ENCODE data around the gene HDDC3.

Gene HDDC3

DNA sequence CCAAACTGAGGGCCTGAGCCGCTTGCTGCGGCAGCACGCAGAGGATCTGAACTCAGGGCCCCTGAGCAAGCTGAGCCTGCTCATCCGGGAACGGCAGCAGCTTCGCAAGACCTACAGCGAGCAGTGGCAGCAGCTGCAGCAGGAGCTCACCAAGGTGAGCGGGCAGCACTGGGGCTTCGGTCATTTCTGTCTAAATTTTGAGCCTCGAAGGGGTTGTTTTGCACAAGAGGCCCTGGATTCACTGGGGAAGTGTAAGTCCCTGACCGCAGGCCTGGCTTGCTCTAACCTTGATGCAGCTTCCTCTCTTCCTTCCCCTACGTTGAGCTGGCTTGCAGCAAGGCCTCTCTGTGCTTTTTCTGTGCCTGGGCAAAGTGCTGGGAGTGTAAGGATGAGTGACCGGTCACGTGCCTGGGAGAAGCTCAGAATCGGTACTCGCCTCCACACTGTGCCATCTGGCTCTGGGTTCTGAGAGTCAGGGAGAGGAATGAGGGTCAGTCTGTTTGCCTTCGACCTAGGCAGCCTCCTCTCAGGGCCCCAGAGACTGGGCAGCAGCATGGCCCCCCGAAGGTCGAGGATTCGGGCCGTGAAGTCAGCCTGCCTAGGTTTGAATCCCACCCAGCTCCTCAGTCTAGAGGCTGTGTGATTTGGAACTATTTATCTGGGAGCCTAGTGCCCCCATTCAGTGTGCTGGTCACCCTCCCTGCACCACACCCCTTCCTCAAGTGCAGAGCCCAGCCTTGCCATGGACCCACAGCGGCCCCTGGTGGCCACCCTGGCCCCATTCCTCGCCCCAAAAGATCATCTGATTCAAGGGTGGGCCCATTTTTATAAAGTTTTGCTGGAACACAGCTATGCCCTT is 46.7 kb downstream of the HDDC3 start:
- TF ChIP-seq, protein P1, sequence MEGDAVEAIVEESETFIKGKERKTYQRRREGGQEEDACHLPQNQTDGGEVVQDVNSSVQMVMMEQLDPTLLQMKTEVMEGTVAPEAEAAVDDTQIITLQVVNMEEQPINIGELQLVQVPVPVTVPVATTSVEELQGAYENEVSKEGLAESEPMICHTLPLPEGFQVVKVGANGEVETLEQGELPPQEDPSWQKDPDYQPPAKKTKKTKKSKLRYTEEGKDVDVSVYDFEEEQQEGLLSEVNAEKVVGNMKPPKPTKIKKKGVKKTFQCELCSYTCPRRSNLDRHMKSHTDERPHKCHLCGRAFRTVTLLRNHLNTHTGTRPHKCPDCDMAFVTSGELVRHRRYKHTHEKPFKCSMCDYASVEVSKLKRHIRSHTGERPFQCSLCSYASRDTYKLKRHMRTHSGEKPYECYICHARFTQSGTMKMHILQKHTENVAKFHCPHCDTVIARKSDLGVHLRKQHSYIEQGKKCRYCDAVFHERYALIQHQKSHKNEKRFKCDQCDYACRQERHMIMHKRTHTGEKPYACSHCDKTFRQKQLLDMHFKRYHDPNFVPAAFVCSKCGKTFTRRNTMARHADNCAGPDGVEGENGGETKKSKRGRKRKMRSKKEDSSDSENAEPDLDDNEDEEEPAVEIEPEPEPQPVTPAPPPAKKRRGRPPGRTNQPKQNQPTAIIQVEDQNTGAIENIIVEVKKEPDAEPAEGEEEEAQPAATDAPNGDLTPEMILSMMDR (IDR thresholded peaks at IDR 0.05): peak; percentile 98
- no peak for TF ChIP-seq ZFX (IDR thresholded peaks at IDR 0.05; ENCODE audit: borderline replicate concordance)

DNA sequence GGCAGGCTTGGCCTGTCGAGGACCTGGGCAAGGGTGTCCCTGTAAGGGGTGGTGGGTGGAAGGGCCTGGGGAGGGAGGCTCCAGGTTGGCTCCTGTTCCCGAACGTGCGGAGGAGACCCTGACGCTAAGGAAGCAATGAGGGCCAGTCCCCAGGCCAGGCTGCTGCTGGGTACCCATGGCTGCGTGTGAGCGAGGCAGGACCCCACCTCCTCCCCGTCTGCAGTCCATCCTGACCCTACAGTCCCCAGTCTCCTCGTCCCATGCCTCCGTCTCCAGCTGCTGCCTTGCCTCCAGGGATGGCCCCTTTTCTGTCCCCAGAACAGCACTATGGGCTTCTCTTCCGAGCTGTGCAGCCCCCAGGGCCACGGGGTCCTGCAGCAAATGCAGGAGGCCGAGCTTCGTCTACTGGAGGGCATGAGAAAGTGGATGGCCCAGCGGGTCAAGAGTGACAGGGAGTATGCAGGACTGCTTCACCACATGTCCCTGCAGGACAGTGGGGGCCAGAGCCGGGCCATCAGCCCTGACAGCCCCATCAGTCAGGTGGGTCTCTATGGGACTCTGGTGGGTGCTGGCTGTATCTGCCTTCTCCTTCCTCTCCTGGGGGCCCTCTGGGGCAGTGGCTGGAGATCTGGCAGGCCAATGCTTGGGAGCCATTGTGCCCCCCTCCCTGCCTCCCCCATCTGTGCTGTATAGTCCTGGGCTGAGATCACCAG is 47.5 kb downstream of the HDDC3 start:
- TF ChIP-seq, protein P1 (IDR thresholded peaks at IDR 0.05): no peak
- TF ChIP-seq ZFX (IDR thresholded peaks at IDR 0.05; ENCODE audit: borderline replicate concordance): no peak

More for the DNA sequence above, 46.7 kb downstream of the HDDC3 start:
- no peak overlapping the region for H3K27ac ChIP-seq

DNA sequence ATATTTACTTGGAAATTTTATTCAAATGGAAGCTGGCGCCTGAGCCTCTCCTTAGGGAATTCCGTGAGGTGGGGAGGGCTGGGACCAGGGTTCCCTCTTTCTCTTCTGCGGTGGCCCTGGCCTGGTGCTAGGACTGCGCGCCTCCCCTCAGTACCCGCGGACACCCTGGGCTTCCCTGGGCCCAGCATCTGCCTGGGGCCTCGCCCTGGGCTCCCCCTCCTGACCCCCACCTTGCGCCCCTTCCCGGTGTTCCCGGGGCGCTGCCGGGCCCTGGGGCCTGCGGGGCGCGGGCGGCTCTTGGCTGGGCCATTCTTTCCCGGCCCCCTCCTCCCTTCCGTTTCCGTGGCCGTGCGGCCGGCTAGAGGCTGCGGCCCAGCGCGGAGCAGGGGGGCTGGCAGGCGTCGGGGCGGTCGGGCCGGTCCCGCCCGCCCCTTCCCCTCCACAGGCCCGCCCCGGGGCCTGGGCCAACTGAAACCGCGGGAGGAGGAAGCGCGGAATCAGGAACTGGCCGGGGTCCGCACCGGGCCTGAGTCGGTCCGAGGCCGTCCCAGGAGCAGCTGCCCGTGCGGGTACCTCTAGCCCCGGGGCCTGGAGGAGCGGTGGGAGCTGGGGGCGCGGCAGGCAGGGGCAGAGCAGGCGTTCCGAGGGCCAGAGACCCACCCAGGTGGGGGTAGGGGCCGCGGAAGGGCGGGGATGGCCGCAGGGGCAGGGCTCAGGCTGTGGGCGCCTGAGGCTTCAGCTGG is 48.2 kb downstream of the HDDC3 start, which contains the start of gene FES:
Gene FES, plus strand, starts transcription at position 529 of the 743 bp plus-strand sequence. CDS start 542 bp downstream, outside the sequence.
- peak within 1 kb of the TSS; percentile 12; the same call in 1 of the 2 replicates for H3K27ac ChIP-seq
- TF ChIP-seq, protein P1 (IDR thresholded peaks at IDR 0.05): no peak
- TF ChIP-seq ZFX (IDR thresholded peaks at IDR 0.05; ENCODE audit: borderline replicate concordance): no peak

More for the DNA sequence above, 47.5 kb downstream of the HDDC3 start:
- H3K27ac ChIP-seq: no peak overlapping the region

DNA sequence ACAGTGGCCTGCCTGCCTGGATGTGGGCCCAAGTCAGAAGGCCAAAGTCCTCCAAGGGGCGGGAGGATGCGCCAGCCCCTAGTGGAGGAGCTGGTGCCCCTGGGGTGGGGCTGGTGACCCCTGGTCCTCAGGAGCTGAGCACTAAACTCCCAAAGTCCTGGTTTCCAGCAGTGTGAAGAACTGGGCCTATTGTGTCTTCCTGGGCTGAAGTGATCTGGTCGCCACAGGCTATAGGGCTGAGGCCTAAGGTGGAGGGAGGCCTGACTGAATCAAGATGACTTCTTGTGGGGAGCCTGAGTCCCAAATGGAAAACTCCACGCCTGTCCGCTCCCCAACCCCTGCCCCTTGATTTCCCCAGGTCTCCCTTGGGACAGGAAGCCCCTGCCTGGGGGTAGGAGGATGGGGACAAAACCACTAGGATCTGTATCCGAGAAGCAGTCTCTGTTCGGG is 48.8 kb downstream of the HDDC3 start:
- peak overlapping the region; percentile 12; the same call in 1 of the 2 replicates for H3K27ac ChIP-seq
- TF ChIP-seq, protein P1 (IDR thresholded peaks at IDR 0.05): no peak
- TF ChIP-seq ZFX (IDR thresholded peaks at IDR 0.05; ENCODE audit: borderline replicate concordance): no peak

DNA sequence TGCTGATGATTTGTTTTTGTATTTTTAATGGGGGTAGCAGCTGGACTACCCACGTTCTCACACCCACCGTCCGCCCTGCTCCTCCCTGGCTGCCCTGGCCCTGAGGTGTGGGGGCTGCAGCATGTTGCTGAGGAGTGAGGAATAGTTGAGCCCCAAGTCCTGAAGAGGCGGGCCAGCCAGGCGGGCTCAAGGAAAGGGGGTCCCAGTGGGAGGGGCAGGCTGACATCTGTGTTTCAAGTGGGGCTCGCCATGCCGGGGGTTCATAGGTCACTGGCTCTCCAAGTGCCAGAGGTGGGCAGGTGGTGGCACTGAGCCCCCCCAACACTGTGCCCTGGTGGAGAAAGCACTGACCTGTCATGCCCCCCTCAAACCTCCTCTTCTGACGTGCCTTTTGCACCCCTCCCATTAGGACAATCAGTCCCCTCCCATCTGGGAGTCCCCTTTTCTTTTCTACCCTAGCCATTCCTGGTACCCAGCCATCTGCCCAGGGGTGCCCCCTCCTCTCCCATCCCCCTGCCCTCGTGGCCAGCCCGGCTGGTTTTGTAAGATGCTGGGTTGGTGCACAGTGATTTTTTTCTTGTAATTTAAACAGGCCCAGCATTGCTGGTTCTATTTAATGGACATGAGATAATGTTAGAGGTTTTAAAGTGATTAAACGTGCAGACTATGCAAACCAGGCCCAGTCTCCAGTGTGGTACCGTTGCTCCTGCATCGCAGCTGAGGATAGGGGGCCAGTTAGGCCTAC is 49.4 kb downstream of the HDDC3 start:
- peak overlapping the region; percentile 12; the same call in 1 of the 2 replicates for H3K27ac ChIP-seq
- TF ChIP-seq, protein P1 (IDR thresholded peaks at IDR 0.05): no peak
- no peak for TF ChIP-seq ZFX (IDR thresholded peaks at IDR 0.05; ENCODE audit: borderline replicate concordance)

DNA sequence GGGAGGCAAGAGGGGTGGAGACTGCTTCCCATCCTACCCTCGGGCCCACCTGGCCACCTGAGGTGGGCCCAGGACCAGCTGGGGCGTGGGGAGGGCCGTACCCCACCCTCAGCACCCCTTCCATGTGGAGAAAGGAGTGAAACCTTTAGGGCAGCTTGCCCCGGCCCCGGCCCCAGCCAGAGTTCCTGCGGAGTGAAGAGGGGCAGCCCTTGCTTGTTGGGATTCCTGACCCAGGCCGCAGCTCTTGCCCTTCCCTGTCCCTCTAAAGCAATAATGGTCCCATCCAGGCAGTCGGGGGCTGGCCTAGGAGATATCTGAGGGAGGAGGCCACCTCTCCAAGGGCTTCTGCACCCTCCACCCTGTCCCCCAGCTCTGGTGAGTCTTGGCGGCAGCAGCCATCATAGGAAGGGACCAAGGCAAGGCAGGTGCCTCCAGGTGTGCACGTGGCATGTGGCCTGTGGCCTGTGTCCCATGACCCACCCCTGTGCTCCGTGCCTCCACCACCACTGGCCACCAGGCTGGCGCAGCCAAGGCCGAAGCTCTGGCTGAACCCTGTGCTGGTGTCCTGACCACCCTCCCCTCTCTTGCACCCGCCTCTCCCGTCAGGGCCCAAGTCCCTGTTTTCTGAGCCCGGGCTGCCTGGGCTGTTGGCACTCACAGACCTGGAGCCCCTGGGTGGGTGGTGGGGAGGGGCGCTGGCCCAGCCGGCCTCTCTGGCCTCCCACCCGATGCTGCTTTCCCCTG is 50.2 kb downstream of the HDDC3 start:
- H3K27ac ChIP-seq: no peak overlapping the region
- TF ChIP-seq, protein P1 (IDR thresholded peaks at IDR 0.05): no peak
- no peak for TF ChIP-seq ZFX (IDR thresholded peaks at IDR 0.05; ENCODE audit: borderline replicate concordance)
